ENCODE data around the gene HTN3.

The HTN3 gene

DNA sequence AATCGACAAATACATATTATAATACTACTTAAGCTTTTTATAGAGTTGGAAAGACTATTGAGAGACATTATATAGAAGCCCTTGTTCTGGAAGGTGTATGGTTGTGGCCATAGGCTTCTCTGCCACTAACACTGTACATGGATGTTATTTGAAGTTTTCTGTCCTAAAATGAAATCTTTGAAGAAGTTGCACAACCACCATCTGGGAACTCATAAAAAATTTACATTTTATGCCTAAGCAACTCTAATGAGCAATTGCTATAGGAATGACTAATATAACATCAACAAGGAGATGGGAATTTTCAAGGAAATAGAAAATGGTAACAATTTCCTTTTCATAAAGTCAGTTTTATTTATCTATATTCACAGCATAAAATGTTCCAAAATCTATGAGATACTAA, 29.4 kb downstream of the HTN3 start:
- Histone ChIP-seq H3K4me3 (no peak overlapping the region), H3K27ac (no peak overlapping the region)
- DNase-seq (ENCODE audit: low spot score), result no peak
- TF ChIP-seq, protein P1, sequence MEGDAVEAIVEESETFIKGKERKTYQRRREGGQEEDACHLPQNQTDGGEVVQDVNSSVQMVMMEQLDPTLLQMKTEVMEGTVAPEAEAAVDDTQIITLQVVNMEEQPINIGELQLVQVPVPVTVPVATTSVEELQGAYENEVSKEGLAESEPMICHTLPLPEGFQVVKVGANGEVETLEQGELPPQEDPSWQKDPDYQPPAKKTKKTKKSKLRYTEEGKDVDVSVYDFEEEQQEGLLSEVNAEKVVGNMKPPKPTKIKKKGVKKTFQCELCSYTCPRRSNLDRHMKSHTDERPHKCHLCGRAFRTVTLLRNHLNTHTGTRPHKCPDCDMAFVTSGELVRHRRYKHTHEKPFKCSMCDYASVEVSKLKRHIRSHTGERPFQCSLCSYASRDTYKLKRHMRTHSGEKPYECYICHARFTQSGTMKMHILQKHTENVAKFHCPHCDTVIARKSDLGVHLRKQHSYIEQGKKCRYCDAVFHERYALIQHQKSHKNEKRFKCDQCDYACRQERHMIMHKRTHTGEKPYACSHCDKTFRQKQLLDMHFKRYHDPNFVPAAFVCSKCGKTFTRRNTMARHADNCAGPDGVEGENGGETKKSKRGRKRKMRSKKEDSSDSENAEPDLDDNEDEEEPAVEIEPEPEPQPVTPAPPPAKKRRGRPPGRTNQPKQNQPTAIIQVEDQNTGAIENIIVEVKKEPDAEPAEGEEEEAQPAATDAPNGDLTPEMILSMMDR (IDR thresholded peaks at IDR 0.05), result no peak

DNA sequence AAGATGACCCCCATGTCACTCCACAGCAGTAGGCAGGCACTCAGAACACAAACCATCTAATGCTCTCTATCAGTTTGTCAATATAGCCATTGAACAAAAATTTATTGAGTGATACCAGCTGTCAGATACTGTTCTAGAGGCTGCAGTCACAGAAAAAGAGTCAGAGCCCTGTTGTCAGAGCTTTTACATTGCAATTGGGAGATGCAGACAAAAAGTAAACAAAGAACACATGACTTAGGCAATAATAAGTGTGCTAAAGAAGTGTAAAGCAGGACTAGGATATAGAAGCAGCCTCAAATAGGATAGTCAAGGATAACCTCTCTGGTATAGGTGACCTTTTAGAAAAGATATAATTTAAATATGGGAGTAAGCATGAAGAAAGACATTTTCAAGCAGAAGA, 30.9 kb downstream of the HTN3 start:
- Histone ChIP-seq H3K4me3 (no peak overlapping the region), H3K27ac (no peak overlapping the region)
- no peak for DNase-seq (ENCODE audit: low spot score)
- TF ChIP-seq, protein P1 (IDR thresholded peaks at IDR 0.05), result no peak

DNA sequence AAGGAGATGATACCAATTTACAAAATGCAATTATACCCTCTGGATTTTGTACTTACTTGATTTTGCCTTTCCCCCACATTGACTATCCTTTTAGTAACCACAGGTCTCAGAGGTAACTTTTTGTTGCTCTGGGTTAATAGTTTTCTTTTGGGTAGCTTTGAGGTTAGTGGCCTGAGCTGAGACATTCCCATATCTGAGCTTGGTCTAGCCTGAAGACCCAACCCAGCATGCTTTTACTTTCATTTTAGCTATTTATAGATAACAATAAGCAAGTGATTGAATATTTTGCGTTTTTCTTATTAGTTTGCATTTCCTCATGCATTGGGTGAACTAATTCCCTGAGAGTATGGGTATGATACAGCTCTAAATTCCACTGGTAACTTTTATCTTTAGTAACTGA, 33.7 kb downstream of the HTN3 start:
- no peak for DNase-seq (ENCODE audit: low spot score)
- H3K27ac ChIP-seq, result no peak overlapping the region
- TF ChIP-seq, protein P1 (IDR thresholded peaks at IDR 0.05), result no peak
- H3K4me3 ChIP-seq, result no peak overlapping the region

DNA sequence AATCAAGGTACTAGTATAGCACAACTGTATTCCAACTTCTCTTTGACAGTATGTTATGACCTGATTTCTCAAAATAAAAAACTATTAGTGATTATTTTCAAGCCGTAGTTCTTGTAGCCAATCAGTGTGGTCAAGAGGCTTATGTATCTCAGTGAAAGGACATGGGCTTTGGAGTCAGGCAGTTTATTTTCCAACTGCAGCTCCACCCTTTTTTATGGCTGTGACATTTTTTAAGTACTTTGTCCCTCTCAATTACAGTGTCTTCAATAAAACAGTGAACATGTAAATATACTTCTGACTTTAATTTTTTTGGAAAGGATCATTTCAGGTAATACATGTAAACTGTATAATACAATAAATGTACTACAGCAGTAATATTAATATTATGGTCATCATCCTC, 51.9 kb downstream of the HTN3 start:
- Histone ChIP-seq H3K4me3 (no peak overlapping the region), H3K27ac (no peak overlapping the region)
- no peak for DNase-seq (ENCODE audit: low spot score)
- TF ChIP-seq, protein P1 (IDR thresholded peaks at IDR 0.05), result no peak

Measured in coronary artery (tissue), 2 donors.